Sigmoid colon (tissue), 4 donors: Measurements from ENCODE around the gene MRPL41.

Source experiments
- CTCF ChIP-seq, 4 experiments: fragments of 450-650 bp in 3 of 4; fragments of 200-600 bp in 1 of 4; IDR thresholded peaks; one replicate each; pipeline ENCODE4 v1.5.1; 2016 to 2019; ENCODE audit warnings: antibody characterized with exemption in 4 of 4, mild to moderate bottlenecking in 3 of 4, moderate library complexity in 2 of 4
- EP300 ChIP-seq, 4 donors: sonication (generic); formaldehyde crosslinking; IDR thresholded peaks; one replicate each; pipeline ENCODE4 v1.6.1; 2017; ENCODE audit warnings: antibody characterized with exemption in 4 of 4
- POLR2A ChIP-seq, 2 donors: fragments of 450-650 bp; IDR thresholded peaks; one replicate each; pipeline ENCODE4 v1.6.1; 2016; ENCODE audit warnings: antibody characterized with exemption in 2 of 2, mild to moderate bottlenecking in 2 of 2, moderate library complexity in 2 of 2
- POLR2AphosphoS5 ChIP-seq, 4 donors: sonication (generic); formaldehyde crosslinking; IDR thresholded peaks; one replicate each; pipeline ENCODE4 v1.6.1; 2017; ENCODE audit warnings: antibody characterized with exemption in 4 of 4

GRCh38 chr9:137514691-137515337, 36.9 kb upstream of the MRPL41 start:
- TF ChIP-seq CTCF (IDR thresholded peaks at IDR 0.05) (no peak), POLR2AphosphoS5 (IDR thresholded peaks at IDR 0.05) (no peak), POLR2A (IDR thresholded peaks at IDR 0.05) (no peak), EP300 (IDR thresholded peaks at IDR 0.05) (no peak)
